WTC11 (cell line): Measurements from ENCODE around the gene RHOT2. TPM values are rescaled to one million over a fixed set of nuclear protein-coding genes. Genes with fewer than 3 reads are reported as not detected.

ENCODE experiments used
- ATAC-seq: fragments of 200-7000 bp; cut with Tn5 transposase; 2 replicates; pipeline ENCODE4 v1.10.0; 2021; ENCODE audit warnings: mild to moderate bottlenecking, moderate library complexity
- CTCF ChIA-PET: fragments of 300-600 bp; sonication (Branson Sonifier 250); formaldehyde crosslinking; loops from one replicate; lab custom pipeline; 2021; ENCODE audit warnings: antibody characterized with exemption; lab: Charles Lee
- POLR2A ChIA-PET: fragments of 350-600 bp; sonication (Branson Sonifier 250); formaldehyde crosslinking; loops from one replicate; lab custom pipeline; 2021; ENCODE audit warnings: antibody characterized with exemption; lab: Charles Lee
- DNase-seq: peaks from one replicate; pipeline ENCODE4 v3.0.0; 2021; ENCODE audit warnings: low spot score
- H3K27ac Mint-ChIP-seq: 2 replicates; pipeline ENCODE4 v1.8.0; 2021; ENCODE audit warnings: mixed read lengths
- H3K27me3 Mint-ChIP-seq: 2 replicates; pipeline ENCODE4 v1.8.0; 2021; ENCODE audit warnings: low read depth, mild to moderate bottlenecking, moderate library complexity, mixed read lengths
- H3K36me3 Mint-ChIP-seq: 2 replicates; pipeline ENCODE4 v1.8.0; 2021; ENCODE audit warnings: mixed read lengths
- H3K4me1 Mint-ChIP-seq: 2 replicates; pipeline ENCODE4 v1.8.0; 2022; ENCODE audit warnings: mixed read lengths
- H3K4me3 Mint-ChIP-seq: 2 replicates; pipeline ENCODE4 v1.8.0; 2021; ENCODE audit warnings: mild to moderate bottlenecking, moderate library complexity, mixed read lengths
- H3K9me3 Mint-ChIP-seq: 2 replicates; pipeline ENCODE4 v1.8.0; 2021; ENCODE audit warnings: mixed read lengths
- FOXK1 ChIP-seq: sonication (generic); formaldehyde crosslinking; IDR thresholded peaks from 2 replicates; pipeline ENCODE4 v1.8.0; 2022; ENCODE audit warnings: mild to moderate bottlenecking, moderate library complexity, missing genetic modification reagents
- HMGA2 ChIP-seq: fragments of 250-450 bp; sonication (Bioruptor Pico); IDR thresholded peaks from 2 replicates; pipeline ENCODE4 v1.4.0; 2021; ENCODE audit warnings: mild to moderate bottlenecking, moderate library complexity
- IRF2 ChIP-seq: sonication (generic); formaldehyde crosslinking; IDR thresholded peaks from 2 replicates; pipeline ENCODE4 v1.8.0; 2022; ENCODE audit warnings: low read depth, missing genetic modification reagents, borderline replicate concordance
- KAT7 ChIP-seq: sonication (generic); formaldehyde crosslinking; IDR thresholded peaks from 2 replicates; pipeline ENCODE4 v1.8.1; 2023; ENCODE audit warnings: missing genetic modification reagents, mild to moderate bottlenecking, borderline replicate concordance
- OVOL2 ChIP-seq: fragments of 250-450 bp; sonication (Bioruptor Pico); IDR thresholded peaks from 2 replicates; pipeline ENCODE4 v1.9.0; 2021; ENCODE audit warnings: mild to moderate bottlenecking, borderline replicate concordance
- RELA ChIP-seq: sonication (generic); formaldehyde crosslinking; IDR thresholded peaks from 2 replicates; pipeline ENCODE4 v1.8.1; 2022; ENCODE audit warnings: missing genetic modification reagents, mild to moderate bottlenecking, borderline replicate concordance
- RORB ChIP-seq: fragments of 250-450 bp; sonication (Bioruptor Pico); IDR thresholded peaks from 2 replicates; pipeline ENCODE4 v1.9.0; 2021; ENCODE audit warnings: mild to moderate bottlenecking
- SMAD4 ChIP-seq: sonication (generic); formaldehyde crosslinking; IDR thresholded peaks from 2 replicates; pipeline ENCODE4 v1.8.0; 2022; ENCODE audit warnings: mild to moderate bottlenecking, missing genetic modification reagents
- SOX15 ChIP-seq: fragments of 250-450 bp; sonication (Bioruptor Pico); IDR thresholded peaks from 2 replicates; pipeline ENCODE4 v1.9.0; 2021; ENCODE audit warnings: mild to moderate bottlenecking
- TCF7 ChIP-seq: sonication (generic); formaldehyde crosslinking; IDR thresholded peaks from 2 replicates; pipeline ENCODE4 v1.8.0; 2022; ENCODE audit warnings: mild to moderate bottlenecking, low read depth, missing genetic modification reagents, moderate library complexity
- TEAD4 ChIP-seq: sonication (generic); formaldehyde crosslinking; IDR thresholded peaks from 2 replicates; pipeline ENCODE4 v1.8.0; 2022; ENCODE audit warnings: mild to moderate bottlenecking, missing genetic modification reagents
- total RNA-seq: library from RNA; stranded (reverse); gene quantifications from 3 replicates; pipeline ENCODE4 v1.2.3, GENCODE V29; 2021
- TF ChIP-seq, protein P1 (sequence below): sonication (generic); formaldehyde crosslinking; IDR thresholded peaks from 2 replicates; pipeline ENCODE4 v1.8.1; 2022; ENCODE audit warnings: missing genetic modification reagents, borderline replicate concordance
- TF ChIP-seq, protein P2 (sequence below): fragments of 200-600 bp; IDR thresholded peaks from 2 replicates; pipeline ENCODE4 v1.8.0; 2022; ENCODE audit warnings: antibody characterized with exemption
- TF ChIP-seq, protein P3 (sequence below): sonication (generic); formaldehyde crosslinking; IDR thresholded peaks from 2 replicates; pipeline ENCODE4 v1.8.0; 2022; ENCODE audit warnings: missing genetic modification reagents
- TF ChIP-seq, protein P4 (sequence below): fragments of 250-450 bp; sonication (Bioruptor Pico); conservative IDR thresholded peaks from 2 replicates; pipeline ENCODE4 v1.9.0; 2021; ENCODE audit warnings: mild to moderate bottlenecking
- TF ChIP-seq, protein P5 (sequence below): sonication (generic); formaldehyde crosslinking; IDR thresholded peaks from 2 replicates; pipeline ENCODE4 v1.8.1; 2023; ENCODE audit warnings: mild to moderate bottlenecking, missing genetic modification reagents, moderate library complexity
- TF ChIP-seq, protein P6 (sequence below): sonication (generic); formaldehyde crosslinking; IDR thresholded peaks from 2 replicates; pipeline ENCODE4 v1.8.0; 2023; ENCODE audit warnings: missing genetic modification reagents, mild to moderate bottlenecking, borderline replicate concordance
- TF ChIP-seq, protein P7 (sequence below): sonication (generic); formaldehyde crosslinking; conservative IDR thresholded peaks from 2 replicates; pipeline ENCODE4 v1.8.1; 2023; ENCODE audit warnings: mild to moderate bottlenecking, low read depth, missing genetic modification reagents, moderate library complexity

The RHOT2 gene
- total RNA-seq, 1 experiment from 2014 or later = 285 TPM

DNA sequence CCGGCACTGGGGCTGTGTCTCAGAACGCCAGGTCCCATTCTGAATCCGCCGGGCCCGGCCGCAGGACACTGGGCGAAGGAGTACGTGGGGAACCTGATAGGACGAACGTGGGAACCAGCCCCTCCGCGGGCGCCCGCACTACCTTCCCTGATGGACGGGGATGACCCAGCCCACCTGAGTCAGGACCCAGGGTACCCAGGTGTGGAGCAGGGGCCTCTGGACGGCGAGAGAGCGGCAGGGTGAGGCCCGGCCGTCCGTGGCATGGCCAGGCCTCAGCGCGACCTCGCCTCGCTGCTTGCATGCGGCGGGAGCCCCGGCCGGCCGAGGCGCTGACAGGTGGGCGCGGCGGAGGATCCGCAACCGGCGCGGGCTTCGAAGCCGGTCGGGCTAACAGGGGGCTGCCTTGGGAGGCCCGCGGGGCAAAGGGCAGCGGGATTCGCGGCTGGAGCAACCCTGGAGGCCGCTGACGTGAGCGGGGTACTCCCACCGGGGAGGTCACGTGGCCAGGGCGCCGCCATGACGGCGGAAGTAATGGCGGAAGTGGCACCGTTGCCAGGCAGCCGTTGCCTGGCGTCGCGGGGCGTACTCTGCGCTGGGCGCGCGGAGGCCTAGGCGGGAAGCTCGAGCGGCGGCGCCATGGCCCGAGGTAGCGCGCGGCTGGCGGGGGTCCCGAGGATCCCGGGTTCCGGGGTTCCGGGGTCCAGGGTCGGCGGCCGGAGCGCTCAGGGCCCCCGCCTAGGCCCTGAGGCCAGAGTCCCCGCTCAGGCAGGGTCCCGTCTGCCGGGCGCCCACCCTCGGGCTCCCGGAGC lies 18.9 kb upstream of the RHOT2 start, which contains the start of gene WDR90:
Gene WDR90, plus strand, starts transcription at position 585 of the 809 bp plus-strand sequence. Its CDS starts 52 bp downstream, at position 637.
- DNase-seq = peak; percentile 94
- Mint-ChIP-seq H3K36me3 (no peaks in the 10 kb centered on the region), H3K27ac (no peak within 1 kb of the TSS; the same call in 1 of the 2 replicates), H3K4me3 (peak within 1 kb of the TSS; percentile 73), H3K27me3 (no peaks in the 10 kb centered on the region), H3K9me3 (no peaks in the 10 kb centered on the region), H3K4me1 (peaks cover 9% of the 10 kb centered on the region; the same call in 1 of the 2 replicates)
- POLR2A ChIA-PET = interaction anchor here (0.8 to 2.3 kb wide), 6 partner anchors 11 to 134 kb away, joined by 3 to 7 read pairs (median 4); partner anchors contain the start of genes METTL26 and RHBDL1
- peak; percentile 67 for ATAC-seq
- CTCF ChIA-PET = interaction anchor here (0.6 to 6.4 kb wide), 42 partner anchors 11 to 278 kb away, joined by 3 to 54 read pairs (median 5); partner anchors contain the start of genes CAPN15, CHTF18, CIAO3 and METTL26
- TF ChIP-seq, protein P1, sequence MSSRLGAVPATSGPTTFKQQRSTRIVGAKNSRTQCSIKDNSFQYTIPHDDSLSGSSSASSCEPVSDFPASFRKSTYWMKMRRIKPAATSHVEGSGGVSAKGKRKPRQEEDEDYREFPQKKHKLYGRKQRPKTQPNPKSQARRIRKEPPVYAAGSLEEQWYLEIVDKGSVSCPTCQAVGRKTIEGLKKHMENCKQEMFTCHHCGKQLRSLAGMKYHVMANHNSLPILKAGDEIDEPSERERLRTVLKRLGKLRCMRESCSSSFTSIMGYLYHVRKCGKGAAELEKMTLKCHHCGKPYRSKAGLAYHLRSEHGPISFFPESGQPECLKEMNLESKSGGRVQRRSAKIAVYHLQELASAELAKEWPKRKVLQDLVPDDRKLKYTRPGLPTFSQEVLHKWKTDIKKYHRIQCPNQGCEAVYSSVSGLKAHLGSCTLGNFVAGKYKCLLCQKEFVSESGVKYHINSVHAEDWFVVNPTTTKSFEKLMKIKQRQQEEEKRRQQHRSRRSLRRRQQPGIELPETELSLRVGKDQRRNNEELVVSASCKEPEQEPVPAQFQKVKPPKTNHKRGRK (CRISPR knock-in tag) = no peak
- TF ChIP-seq TEAD4 (CRISPR knock-in tag) = no peak
- TF ChIP-seq, protein P2, sequence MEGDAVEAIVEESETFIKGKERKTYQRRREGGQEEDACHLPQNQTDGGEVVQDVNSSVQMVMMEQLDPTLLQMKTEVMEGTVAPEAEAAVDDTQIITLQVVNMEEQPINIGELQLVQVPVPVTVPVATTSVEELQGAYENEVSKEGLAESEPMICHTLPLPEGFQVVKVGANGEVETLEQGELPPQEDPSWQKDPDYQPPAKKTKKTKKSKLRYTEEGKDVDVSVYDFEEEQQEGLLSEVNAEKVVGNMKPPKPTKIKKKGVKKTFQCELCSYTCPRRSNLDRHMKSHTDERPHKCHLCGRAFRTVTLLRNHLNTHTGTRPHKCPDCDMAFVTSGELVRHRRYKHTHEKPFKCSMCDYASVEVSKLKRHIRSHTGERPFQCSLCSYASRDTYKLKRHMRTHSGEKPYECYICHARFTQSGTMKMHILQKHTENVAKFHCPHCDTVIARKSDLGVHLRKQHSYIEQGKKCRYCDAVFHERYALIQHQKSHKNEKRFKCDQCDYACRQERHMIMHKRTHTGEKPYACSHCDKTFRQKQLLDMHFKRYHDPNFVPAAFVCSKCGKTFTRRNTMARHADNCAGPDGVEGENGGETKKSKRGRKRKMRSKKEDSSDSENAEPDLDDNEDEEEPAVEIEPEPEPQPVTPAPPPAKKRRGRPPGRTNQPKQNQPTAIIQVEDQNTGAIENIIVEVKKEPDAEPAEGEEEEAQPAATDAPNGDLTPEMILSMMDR = no peak
- no peak for TF ChIP-seq RELA
- TF ChIP-seq IRF2 (CRISPR knock-in tag) = no peak
- no peak for TF ChIP-seq KAT7 (CRISPR knock-in tag)
- no peak for TF ChIP-seq OVOL2 (CRISPR knock-in tag)
- TF ChIP-seq, protein P3, sequence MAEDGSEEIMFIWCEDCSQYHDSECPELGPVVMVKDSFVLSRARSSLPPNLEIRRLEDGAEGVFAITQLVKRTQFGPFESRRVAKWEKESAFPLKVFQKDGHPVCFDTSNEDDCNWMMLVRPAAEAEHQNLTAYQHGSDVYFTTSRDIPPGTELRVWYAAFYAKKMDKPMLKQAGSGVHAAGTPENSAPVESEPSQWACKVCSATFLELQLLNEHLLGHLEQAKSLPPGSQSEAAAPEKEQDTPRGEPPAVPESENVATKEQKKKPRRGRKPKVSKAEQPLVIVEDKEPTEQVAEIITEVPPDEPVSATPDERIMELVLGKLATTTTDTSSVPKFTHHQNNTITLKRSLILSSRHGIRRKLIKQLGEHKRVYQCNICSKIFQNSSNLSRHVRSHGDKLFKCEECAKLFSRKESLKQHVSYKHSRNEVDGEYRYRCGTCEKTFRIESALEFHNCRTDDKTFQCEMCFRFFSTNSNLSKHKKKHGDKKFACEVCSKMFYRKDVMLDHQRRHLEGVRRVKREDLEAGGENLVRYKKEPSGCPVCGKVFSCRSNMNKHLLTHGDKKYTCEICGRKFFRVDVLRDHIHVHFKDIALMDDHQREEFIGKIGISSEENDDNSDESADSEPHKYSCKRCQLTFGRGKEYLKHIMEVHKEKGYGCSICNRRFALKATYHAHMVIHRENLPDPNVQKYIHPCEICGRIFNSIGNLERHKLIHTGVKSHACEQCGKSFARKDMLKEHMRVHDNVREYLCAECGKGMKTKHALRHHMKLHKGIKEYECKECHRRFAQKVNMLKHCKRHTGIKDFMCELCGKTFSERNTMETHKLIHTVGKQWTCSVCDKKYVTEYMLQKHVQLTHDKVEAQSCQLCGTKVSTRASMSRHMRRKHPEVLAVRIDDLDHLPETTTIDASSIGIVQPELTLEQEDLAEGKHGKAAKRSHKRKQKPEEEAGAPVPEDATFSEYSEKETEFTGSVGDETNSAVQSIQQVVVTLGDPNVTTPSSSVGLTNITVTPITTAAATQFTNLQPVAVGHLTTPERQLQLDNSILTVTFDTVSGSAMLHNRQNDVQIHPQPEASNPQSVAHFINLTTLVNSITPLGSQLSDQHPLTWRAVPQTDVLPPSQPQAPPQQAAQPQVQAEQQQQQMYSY (CRISPR knock-in tag) = no peak
- TF ChIP-seq, protein P4, sequence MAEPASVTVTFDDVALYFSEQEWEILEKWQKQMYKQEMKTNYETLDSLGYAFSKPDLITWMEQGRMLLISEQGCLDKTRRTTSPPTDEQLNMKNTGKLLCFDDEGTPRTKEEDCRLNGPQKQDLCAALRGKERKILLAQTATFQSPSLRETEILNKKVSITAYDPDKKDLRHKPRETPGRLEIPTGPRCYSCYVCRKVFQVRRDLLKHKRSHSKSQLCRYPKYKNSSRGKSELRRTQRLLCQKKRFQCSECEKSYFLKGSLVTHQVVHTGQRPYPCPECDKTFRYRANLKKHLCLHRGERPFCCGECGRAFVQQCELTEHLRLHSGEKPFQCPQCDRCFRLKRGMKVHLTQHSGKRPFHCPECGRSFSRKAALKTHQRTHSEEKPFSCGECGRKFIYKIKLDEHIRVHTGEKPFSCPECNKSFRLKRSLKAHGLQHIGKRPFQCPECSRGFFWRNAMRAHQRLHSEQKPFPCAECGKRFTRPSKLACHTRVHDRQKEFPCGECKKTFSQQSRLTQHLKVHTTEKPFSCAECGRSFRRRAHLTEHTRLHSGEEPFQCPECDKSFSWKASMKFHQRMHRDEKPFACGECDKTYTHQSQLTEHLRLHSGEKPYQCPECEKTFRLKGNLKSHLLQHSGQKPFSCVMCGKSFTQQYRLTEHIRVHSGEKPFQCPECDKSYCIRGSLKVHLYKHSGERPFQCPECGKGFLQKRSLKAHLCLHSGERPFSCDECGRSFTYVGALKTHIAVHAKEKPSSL (CRISPR knock-in tag) = no peak
- no peak for TF ChIP-seq SOX15 (CRISPR knock-in tag)
- TF ChIP-seq, protein P5, sequence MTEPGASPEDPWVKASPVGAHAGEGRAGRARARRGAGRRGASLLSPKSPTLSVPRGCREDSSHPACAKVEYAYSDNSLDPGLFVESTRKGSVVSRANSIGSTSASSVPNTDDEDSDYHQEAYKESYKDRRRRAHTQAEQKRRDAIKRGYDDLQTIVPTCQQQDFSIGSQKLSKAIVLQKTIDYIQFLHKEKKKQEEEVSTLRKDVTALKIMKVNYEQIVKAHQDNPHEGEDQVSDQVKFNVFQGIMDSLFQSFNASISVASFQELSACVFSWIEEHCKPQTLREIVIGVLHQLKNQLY (CRISPR knock-in tag) = peak; percentile 90; the same call in 1 of the 2 replicates
- no peak for TF ChIP-seq RORB (CRISPR knock-in tag)
- no peak for TF ChIP-seq TCF7 (CRISPR knock-in tag)
- no peak for TF ChIP-seq SMAD4 (CRISPR knock-in tag)
- TF ChIP-seq, protein P6, sequence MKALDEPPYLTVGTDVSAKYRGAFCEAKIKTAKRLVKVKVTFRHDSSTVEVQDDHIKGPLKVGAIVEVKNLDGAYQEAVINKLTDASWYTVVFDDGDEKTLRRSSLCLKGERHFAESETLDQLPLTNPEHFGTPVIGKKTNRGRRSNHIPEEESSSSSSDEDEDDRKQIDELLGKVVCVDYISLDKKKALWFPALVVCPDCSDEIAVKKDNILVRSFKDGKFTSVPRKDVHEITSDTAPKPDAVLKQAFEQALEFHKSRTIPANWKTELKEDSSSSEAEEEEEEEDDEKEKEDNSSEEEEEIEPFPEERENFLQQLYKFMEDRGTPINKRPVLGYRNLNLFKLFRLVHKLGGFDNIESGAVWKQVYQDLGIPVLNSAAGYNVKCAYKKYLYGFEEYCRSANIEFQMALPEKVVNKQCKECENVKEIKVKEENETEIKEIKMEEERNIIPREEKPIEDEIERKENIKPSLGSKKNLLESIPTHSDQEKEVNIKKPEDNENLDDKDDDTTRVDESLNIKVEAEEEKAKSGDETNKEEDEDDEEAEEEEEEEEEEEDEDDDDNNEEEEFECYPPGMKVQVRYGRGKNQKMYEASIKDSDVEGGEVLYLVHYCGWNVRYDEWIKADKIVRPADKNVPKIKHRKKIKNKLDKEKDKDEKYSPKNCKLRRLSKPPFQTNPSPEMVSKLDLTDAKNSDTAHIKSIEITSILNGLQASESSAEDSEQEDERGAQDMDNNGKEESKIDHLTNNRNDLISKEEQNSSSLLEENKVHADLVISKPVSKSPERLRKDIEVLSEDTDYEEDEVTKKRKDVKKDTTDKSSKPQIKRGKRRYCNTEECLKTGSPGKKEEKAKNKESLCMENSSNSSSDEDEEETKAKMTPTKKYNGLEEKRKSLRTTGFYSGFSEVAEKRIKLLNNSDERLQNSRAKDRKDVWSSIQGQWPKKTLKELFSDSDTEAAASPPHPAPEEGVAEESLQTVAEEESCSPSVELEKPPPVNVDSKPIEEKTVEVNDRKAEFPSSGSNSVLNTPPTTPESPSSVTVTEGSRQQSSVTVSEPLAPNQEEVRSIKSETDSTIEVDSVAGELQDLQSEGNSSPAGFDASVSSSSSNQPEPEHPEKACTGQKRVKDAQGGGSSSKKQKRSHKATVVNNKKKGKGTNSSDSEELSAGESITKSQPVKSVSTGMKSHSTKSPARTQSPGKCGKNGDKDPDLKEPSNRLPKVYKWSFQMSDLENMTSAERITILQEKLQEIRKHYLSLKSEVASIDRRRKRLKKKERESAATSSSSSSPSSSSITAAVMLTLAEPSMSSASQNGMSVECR (CRISPR knock-in tag) = peak; percentile 92
- TF ChIP-seq, protein P7, sequence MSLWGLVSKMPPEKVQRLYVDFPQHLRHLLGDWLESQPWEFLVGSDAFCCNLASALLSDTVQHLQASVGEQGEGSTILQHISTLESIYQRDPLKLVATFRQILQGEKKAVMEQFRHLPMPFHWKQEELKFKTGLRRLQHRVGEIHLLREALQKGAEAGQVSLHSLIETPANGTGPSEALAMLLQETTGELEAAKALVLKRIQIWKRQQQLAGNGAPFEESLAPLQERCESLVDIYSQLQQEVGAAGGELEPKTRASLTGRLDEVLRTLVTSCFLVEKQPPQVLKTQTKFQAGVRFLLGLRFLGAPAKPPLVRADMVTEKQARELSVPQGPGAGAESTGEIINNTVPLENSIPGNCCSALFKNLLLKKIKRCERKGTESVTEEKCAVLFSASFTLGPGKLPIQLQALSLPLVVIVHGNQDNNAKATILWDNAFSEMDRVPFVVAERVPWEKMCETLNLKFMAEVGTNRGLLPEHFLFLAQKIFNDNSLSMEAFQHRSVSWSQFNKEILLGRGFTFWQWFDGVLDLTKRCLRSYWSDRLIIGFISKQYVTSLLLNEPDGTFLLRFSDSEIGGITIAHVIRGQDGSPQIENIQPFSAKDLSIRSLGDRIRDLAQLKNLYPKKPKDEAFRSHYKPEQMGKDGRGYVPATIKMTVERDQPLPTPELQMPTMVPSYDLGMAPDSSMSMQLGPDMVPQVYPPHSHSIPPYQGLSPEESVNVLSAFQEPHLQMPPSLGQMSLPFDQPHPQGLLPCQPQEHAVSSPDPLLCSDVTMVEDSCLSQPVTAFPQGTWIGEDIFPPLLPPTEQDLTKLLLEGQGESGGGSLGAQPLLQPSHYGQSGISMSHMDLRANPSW (CRISPR knock-in tag) = no peak
- peak; percentile 77 for TF ChIP-seq FOXK1 (CRISPR knock-in tag)
- no peak for TF ChIP-seq HMGA2 (CRISPR knock-in tag)
